Karpas-422 (cell line): ENCODE measurements around the gene MAP3K7CL. TPM values are rescaled to one million over a fixed set of nuclear protein-coding genes. Genes with fewer than 3 reads are reported as not detected.
"Not testable (repeated sequence)": the region's sequence is repeated elsewhere in the genome, so short reads cannot be mapped to it uniquely, and the experiment has no call there.

Source experiments
- DNase-seq: peaks from one replicate; pipeline ENCODE4 v3.0.0-alpha.2; 2015
- H2AFZ ChIP-seq: fragments of 200-600 bp; sonication (generic); 2 replicates; pipeline ENCODE4 v1.6.1; 2014; ENCODE audit warnings: antibody characterized with exemption, low read length, mixed read lengths
- H3K27ac ChIP-seq: fragments of 200-600 bp; sonication (generic); 2 replicates; pipeline ENCODE4 v1.5.1; 2014; ENCODE audit warnings: mild to moderate bottlenecking, low read length, moderate library complexity
- H3K27me3 ChIP-seq: fragments of 200-600 bp; sonication (generic); 2 replicates; pipeline ENCODE4 v1.6.1; 2014; ENCODE audit warnings: low read length, mixed read lengths
- H3K36me3 ChIP-seq: fragments of 200-600 bp; sonication (generic); 2 replicates; pipeline ENCODE4 v1.6.1; 2014; ENCODE audit warnings: low read length, mixed read lengths; ENCODE audit not compliant: insufficient read depth
- H3K4me1 ChIP-seq: fragments of 200-600 bp; sonication (generic); 2 replicates; pipeline ENCODE4 v1.6.1; 2014; ENCODE audit warnings: mild to moderate bottlenecking, low read length, mixed read lengths
- H3K4me2 ChIP-seq: fragments of 200-600 bp; sonication (generic); 2 replicates; pipeline ENCODE4 v1.6.1; 2014; ENCODE audit warnings: low read length, low read depth, mild to moderate bottlenecking; ENCODE audit not compliant: poor library complexity, severe bottlenecking
- H3K4me3 ChIP-seq: fragments of 200-600 bp; sonication (generic); 2 replicates; pipeline ENCODE4 v1.5.1; 2014; ENCODE audit warnings: mild to moderate bottlenecking, antibody characterized with exemption, low read length, mixed read lengths
- H3K79me2 ChIP-seq: fragments of 200-600 bp; sonication (generic); 2 replicates; pipeline ENCODE4 v1.6.1; 2014; ENCODE audit warnings: mild to moderate bottlenecking, low read length, mixed read lengths
- H3K9ac ChIP-seq: fragments of 200-600 bp; sonication (generic); 2 replicates; pipeline ENCODE4 v1.6.0; 2014; ENCODE audit warnings: low read length
- H3K9me2 ChIP-seq: fragments of 200-600 bp; sonication (generic), shearing (Covaris generic); replicated peaks from 2 replicates; pipeline ENCODE4 v1.6.0; 2014; ENCODE audit warnings: mild to moderate bottlenecking, low read length, moderate library complexity; ENCODE audit not compliant: insufficient read depth
- H3K9me3 ChIP-seq: fragments of 300-700, 200-600 bp; sonication (generic); 2 replicates; pipeline ENCODE4 v1.6.1; 2014; ENCODE audit warnings: low read length, mixed read lengths
- H4K20me1 ChIP-seq: fragments of 200-600 bp; sonication (generic); 2 replicates; pipeline ENCODE4 v1.6.1; 2014; ENCODE audit warnings: mild to moderate bottlenecking, antibody characterized with exemption, low read length, low read depth; ENCODE audit not compliant: insufficient read depth
- total RNA-seq: library from RNA; depleted of rRNA; stranded (reverse); fragments of >200 nt; shearing (Covaris generic); gene quantifications from 2 replicates; pipeline ENCODE4 v1.2.3, GENCODE V29; 2014; ENCODE audit warnings: low replicate concordance

The MAP3K7CL gene
- total RNA-seq, 1 experiment from 2014 or later = 38.3 TPM

GRCh38 chr21:29166323-29166722 is 35.9 kb downstream of the MAP3K7CL start:
- DNase-seq = no peak
- H3K27ac ChIP-seq = no peak overlapping the region
- H3K27me3 ChIP-seq = no peaks in the 10 kb centered on the region
- H3K4me2 ChIP-seq = no peak overlapping the region
- H3K36me3 ChIP-seq = peaks cover 4% of the 10 kb centered on the region
- no peaks in the 10 kb centered on the region for H3K9me3 ChIP-seq
- peaks cover 16% of the 10 kb centered on the region for H3K4me1 ChIP-seq
- H3K9ac ChIP-seq = no peak overlapping the region
- H4K20me1 ChIP-seq = no peaks in the 10 kb centered on the region
- H3K4me3 ChIP-seq = no peak overlapping the region
- H3K9me2 ChIP-seq = no peaks in the 10 kb centered on the region
- H3K79me2 ChIP-seq = no peaks in the 10 kb centered on the region
- no peak overlapping the region for H2AFZ ChIP-seq

- no peak overlapping the region for H2AFZ ChIP-seq
- no peaks in the 10 kb centered on the region for H4K20me1 ChIP-seq
- H3K36me3 ChIP-seq = peaks cover under 1% of the 10 kb centered on the region
Measured at GRCh38 chr21:29166853-29167252, 36.4 kb downstream of the MAP3K7CL start.

GRCh38 chr21:29167481-29167880 is 37.0 kb downstream of the MAP3K7CL start:
- not testable (repeated sequence) for H3K27me3 ChIP-seq, H3K36me3 ChIP-seq, H3K4me2 ChIP-seq, H3K4me3 ChIP-seq, H3K9me3 ChIP-seq, H3K9ac ChIP-seq, H3K27ac ChIP-seq, H4K20me1 ChIP-seq, DNase-seq, H2AFZ ChIP-seq, H3K9me2 ChIP-seq, H3K79me2 ChIP-seq
- H3K4me1 ChIP-seq = peaks cover 17% of the 10 kb centered on the region

More at GRCh38 chr21:29166853-29167252, 36.4 kb downstream of the MAP3K7CL start:
- Histone ChIP-seq H3K4me2 (no peak overlapping the region), H3K9me2 (no peaks in the 10 kb centered on the region), H3K79me2 (no peaks in the 10 kb centered on the region), H3K9ac (no peak overlapping the region), H3K27ac (no peak overlapping the region), H3K4me3 (no peak overlapping the region), H3K9me3 (no peaks in the 10 kb centered on the region), H3K27me3 (no peaks in the 10 kb centered on the region), H3K4me1 (peaks cover 17% of the 10 kb centered on the region)
- DNase-seq = no peak

GRCh38 chr21:29168891-29169315 is 38.5 kb downstream of the MAP3K7CL start:
- H3K79me2 ChIP-seq = no peaks in the 10 kb centered on the region
- H3K4me2 ChIP-seq = no peak overlapping the region
- H3K27ac ChIP-seq = no peak overlapping the region
- no peaks in the 10 kb centered on the region for H3K27me3 ChIP-seq
- H3K4me3 ChIP-seq = no peak overlapping the region
- DNase-seq = no peak
- no peak overlapping the region for H3K9ac ChIP-seq
- H3K9me3 ChIP-seq = no peaks in the 10 kb centered on the region
- H3K9me2 ChIP-seq = no peaks in the 10 kb centered on the region
- no peak overlapping the region for H2AFZ ChIP-seq
- no peaks in the 10 kb centered on the region; the same call in 1 of the 2 replicates for H3K36me3 ChIP-seq
- no peaks in the 10 kb centered on the region for H4K20me1 ChIP-seq
- peaks cover 17% of the 10 kb centered on the region for H3K4me1 ChIP-seq

GRCh38 chr21:29170944-29171343 is 40.5 kb downstream of the MAP3K7CL start:
- H3K27ac ChIP-seq = peak overlapping the region; percentile 41; the same call in 1 of the 2 replicates
- peak overlapping the region; percentile 38 for H3K4me2 ChIP-seq

GRCh38 chr21:29172282-29172681 is 41.8 kb downstream of the MAP3K7CL start:
- Histone ChIP-seq H3K36me3 (no peaks in the 10 kb centered on the region), H3K4me2 (no peak overlapping the region), H2AFZ (no peak overlapping the region), H3K9ac (no peak overlapping the region), H3K4me3 (no peak overlapping the region), H3K79me2 (no peaks in the 10 kb centered on the region), H3K27ac (no peak overlapping the region), H3K4me1 (peaks cover 36% of the 10 kb centered on the region), H3K27me3 (no peaks in the 10 kb centered on the region), H4K20me1 (no peaks in the 10 kb centered on the region), H3K9me3 (no peaks in the 10 kb centered on the region), H3K9me2 (no peaks in the 10 kb centered on the region)
- no peak for DNase-seq

More at GRCh38 chr21:29170944-29171343, 40.5 kb downstream of the MAP3K7CL start:
- no peaks in the 10 kb centered on the region for H4K20me1 ChIP-seq
- H3K79me2 ChIP-seq = no peaks in the 10 kb centered on the region
- no peaks in the 10 kb centered on the region for H3K27me3 ChIP-seq
- no peaks in the 10 kb centered on the region for H3K9me2 ChIP-seq
- no peak for DNase-seq
- no peak overlapping the region for H3K4me3 ChIP-seq
- H3K9ac ChIP-seq = no peak overlapping the region
- H3K9me3 ChIP-seq = no peaks in the 10 kb centered on the region
- H3K4me1 ChIP-seq = peaks cover 23% of the 10 kb centered on the region
- H3K36me3 ChIP-seq = no peaks in the 10 kb centered on the region; the same call in 1 of the 2 replicates
- H2AFZ ChIP-seq = 0 out of 2 replicates have a peak overlapping the region, but pooled peaks have one; percentile 31

- no peaks in the 10 kb centered on the region for H3K36me3 ChIP-seq
- H3K9me3 ChIP-seq = no peaks in the 10 kb centered on the region
- H3K9ac ChIP-seq = no peak overlapping the region
- H3K27ac ChIP-seq = no peak overlapping the region
- no peak overlapping the region for H2AFZ ChIP-seq
- no peaks in the 10 kb centered on the region for H3K27me3 ChIP-seq
- H3K4me1 ChIP-seq = peaks cover 49% of the 10 kb centered on the region
- no peak overlapping the region for H3K4me3 ChIP-seq
- no peaks in the 10 kb centered on the region for H3K79me2 ChIP-seq
- H4K20me1 ChIP-seq = no peaks in the 10 kb centered on the region
- DNase-seq = no peak
- no peaks in the 10 kb centered on the region for H3K9me2 ChIP-seq
- H3K4me2 ChIP-seq = no peak overlapping the region
Measured at GRCh38 chr21:29174607-29175013, 44.2 kb downstream of the MAP3K7CL start.

GRCh38 chr21:29175408-29176134 is 45.1 kb downstream of the MAP3K7CL start:
- Histone ChIP-seq H4K20me1 (no peaks in the 10 kb centered on the region), H3K4me1 (peaks cover 40% of the 10 kb centered on the region), H3K9ac (no peak overlapping the region), H3K36me3 (no peaks in the 10 kb centered on the region), H3K4me2 (no peak overlapping the region), H3K27me3 (no peaks in the 10 kb centered on the region), H3K79me2 (no peaks in the 10 kb centered on the region), H3K9me2 (no peaks in the 10 kb centered on the region), H3K9me3 (no peaks in the 10 kb centered on the region), H2AFZ (no peak overlapping the region), H3K27ac (no peak overlapping the region), H3K4me3 (no peak overlapping the region)
- no peak for DNase-seq
